HCT116 (cell line): Measurements from ENCODE around the gene ALOX5AP. TPM values are rescaled to one million over a fixed set of nuclear protein-coding genes. Genes with fewer than 3 reads are reported as not detected.

ENCODE experiments used
- ATAC-seq: fragments of 200-7000 bp; cut with Tn5 transposase; 2 replicates; pipeline ENCODE4 v1.9.1; 2020; ENCODE audit warnings: mild to moderate bottlenecking, moderate library complexity
- BruUV-seq: library from RNA; stranded (reverse); fragments of 400-500 nt; replicated peaks from 2 replicates; lab custom pipeline; 2021; lab: Mats Ljungman, UMichigan
- CTCF ChIA-PET: fragments of 300-600 bp; sonication (Branson Sonifier 250); formaldehyde crosslinking; loops from one replicate; lab custom pipeline; 2021; ENCODE audit warnings: antibody characterized with exemption; lab: Charles Lee
- POLR2A ChIA-PET: fragments of 300-600, 350-600 bp; sonication (Branson Sonifier 250); formaldehyde crosslinking; loops from one replicate; lab custom pipeline; 2021; ENCODE audit warnings: antibody characterized with exemption; lab: Charles Lee
- RAD21 ChIA-PET, 2 experiments: fragments of 300-600 bp; sonication (Branson Sonifier 250); formaldehyde crosslinking; loops; one replicate each; lab custom pipeline; 2023; ENCODE audit warnings: low total read pairs in 2 of 2; ENCODE audit not compliant: uncharacterized antibody in 2 of 2, unreplicated experiment in 2 of 2, low non-redundant PET in 1 of 2; lab: Charles Lee
- DNase-seq: peaks from one replicate; pipeline ENCODE4 v3.0.0-alpha.2; 2010; ENCODE audit warnings: low read depth, low spot score
- H2AFZ ChIP-seq: fragments of 200-600 bp; shearing (Covaris generic), sonication (generic); 2 replicates; pipeline ENCODE4 v1.6.1; 2017; ENCODE audit warnings: low read depth, mixed run types, mixed read lengths, antibody characterized with exemption, low read length; ENCODE audit not compliant: poor library complexity, severe bottlenecking
- H3K27ac ChIP-seq: 2 replicates; pipeline ENCODE4 v1.5.1; 2012; ENCODE audit warnings: low read depth, low read length
- H3K27me3 ChIP-seq: fragments of 200-600 bp; sonication (generic); 2 replicates; pipeline ENCODE4 v1.6.1; 2016; ENCODE audit warnings: mixed run types, low read length, mixed read lengths; ENCODE audit not compliant: insufficient read depth
- H3K36me3 ChIP-seq, 2 experiments: fragments of 200-500 bp in 1 of 2; fragments of 200-600 bp in 1 of 2; sonication (Bioruptor generic) in 1 of 2; sonication (generic) in 1 of 2; 2 replicates each; pipeline versions ENCODE4 v1.5.1 to v1.6.1; 2014 to 2016; ENCODE audit warnings: low read length in 2 of 2, inconsistent platforms in 1 of 2, mixed read lengths in 1 of 2, mixed run types in 1 of 2; ENCODE audit not compliant: insufficient read depth in 2 of 2, control insufficient read depth in 1 of 2
- H3K4me1 ChIP-seq, 2 experiments: fragments of 200-600 bp in 1 of 2; sonication (generic) in 1 of 2; 2 replicates each; pipeline versions ENCODE4 v1.5.1 to v1.6.1; 2012 to 2017; ENCODE audit warnings: low read length in 2 of 2, inconsistent platforms in 1 of 2, mild to moderate bottlenecking in 1 of 2, mixed read lengths in 1 of 2, mixed run types in 1 of 2, moderate library complexity in 1 of 2; ENCODE audit not compliant: insufficient read depth in 2 of 2, control insufficient read depth in 1 of 2
- H3K4me2 ChIP-seq: fragments of 200-600 bp; sonication (generic); 2 replicates; pipeline ENCODE4 v1.6.1; 2017; ENCODE audit warnings: mixed run types, low read length, mixed read lengths
- H3K4me3 ChIP-seq, 2 experiments: fragments of 200-600 bp in 1 of 2; sonication (generic) in 1 of 2; replicated peaks in 1 of 2; 2 replicates each; pipeline ENCODE4 v1.5.1; 2011 to 2016; ENCODE audit warnings: low read length in 2 of 2, control low read depth in 1 of 2, low read depth in 1 of 2, mild to moderate bottlenecking in 1 of 2, mixed read lengths in 1 of 2, mixed run types in 1 of 2
- H3K79me2 ChIP-seq: fragments of 200-600 bp; sonication (generic); 2 replicates; pipeline ENCODE4 v1.6.1; 2017; ENCODE audit warnings: mild to moderate bottlenecking, mixed run types, low read length, moderate library complexity, mixed read lengths; ENCODE audit not compliant: insufficient read depth
- H3K9ac ChIP-seq: fragments of 200-600 bp; sonication (generic); 2 replicates; pipeline ENCODE4 v1.6.1; 2016; ENCODE audit warnings: low read length, mixed read lengths
- H3K9me2 ChIP-seq: fragments of 200-600 bp; sonication (generic), shearing (Covaris generic); 2 replicates; pipeline ENCODE4 v1.6.1; 2017; ENCODE audit warnings: mixed run types, mild to moderate bottlenecking, moderate library complexity; ENCODE audit not compliant: insufficient read depth
- H3K9me3 ChIP-seq, 2 experiments: fragments of 200-500 bp in 1 of 2; fragments of 200-600 bp in 1 of 2; sonication (Bioruptor generic) in 1 of 2; sonication (generic) in 1 of 2; 2 replicates each; pipeline ENCODE4 v1.6.1; 2014 to 2017; ENCODE audit warnings: low read length in 2 of 2, mixed read lengths in 2 of 2, inconsistent platforms in 1 of 2, low read depth in 1 of 2, mild to moderate bottlenecking in 1 of 2, mixed run types in 1 of 2, moderate library complexity in 1 of 2; ENCODE audit not compliant: control insufficient read depth in 1 of 2, insufficient read depth in 1 of 2
- H4K20me1 ChIP-seq: fragments of 200-600 bp; sonication (generic), shearing (Covaris generic); 2 replicates; pipeline ENCODE4 v1.6.1; 2017; ENCODE audit warnings: mixed run types, mild to moderate bottlenecking, moderate library complexity; ENCODE audit not compliant: insufficient read depth
- CBX3 ChIP-seq: IDR thresholded peaks from 2 replicates; pipeline ENCODE4 v1.6.1; 2012; ENCODE audit warnings: low read depth
- CEBPB ChIP-seq: IDR thresholded peaks from 2 replicates; pipeline ENCODE4 v1.6.1; 2012; ENCODE audit warnings: low read depth
- EGR1 ChIP-seq: IDR thresholded peaks from 2 replicates; pipeline ENCODE4 v1.6.1; 2012; ENCODE audit warnings: low read depth
- ELF1 ChIP-seq: IDR thresholded peaks from 2 replicates; pipeline ENCODE4 v1.6.1; 2012; ENCODE audit warnings: low read depth, borderline replicate concordance
- EZH2 ChIP-seq: fragments of 200-600 bp; sonication (generic); IDR thresholded peaks from 2 replicates; pipeline ENCODE4 v1.6.1; 2017; ENCODE audit warnings: antibody characterized with exemption, mixed run types
- EZH2phosphoT487 ChIP-seq: fragments of 200-600 bp; IDR thresholded peaks from 2 replicates; pipeline ENCODE4 v1.6.1; 2018; ENCODE audit warnings: antibody characterized with exemption, borderline replicate concordance
- FOSL1 ChIP-seq: IDR thresholded peaks from 2 replicates; pipeline ENCODE4 v1.6.1; 2012; ENCODE audit warnings: low read depth
- POLR2A ChIP-seq: IDR thresholded peaks from 2 replicates; pipeline ENCODE4 v1.7.0; 2011; ENCODE audit warnings: borderline replicate concordance; ENCODE audit not compliant: insufficient read depth, insufficient read length; ENCODE audit errors: extremely low read depth
- RAD21 ChIP-seq: IDR thresholded peaks from 2 replicates; pipeline ENCODE4 v1.6.1; 2012; ENCODE audit warnings: low read depth, mild to moderate bottlenecking
- SIN3A ChIP-seq: IDR thresholded peaks from 2 replicates; pipeline ENCODE4 v1.6.1; 2012; ENCODE audit warnings: low read depth
- SP1 ChIP-seq: IDR thresholded peaks from 2 replicates; pipeline ENCODE4 v1.6.1; 2012; ENCODE audit warnings: low read depth
- TCF7L2 ChIP-seq: IDR thresholded peaks from 2 replicates; pipeline ENCODE4 v1.7.0; 2011; ENCODE audit warnings: borderline replicate concordance, inconsistent platforms; ENCODE audit not compliant: insufficient read depth, insufficient read length; ENCODE audit errors: extremely low read depth
- YY1 ChIP-seq: IDR thresholded peaks from 2 replicates; pipeline ENCODE4 v1.6.1; 2011; ENCODE audit warnings: low read length, low read depth, moderate library complexity, mild to moderate bottlenecking; ENCODE audit not compliant: insufficient replicate concordance; ENCODE audit errors: extremely low read depth
- intact Hi-C: fragments of 100-400 bp; cut with micrococcal nuclease; formaldehyde crosslinking; loops from 2 replicates; pipeline ENCODE4 v1.10.0; 2022
- total RNA-seq: library from RNA; stranded (reverse); gene quantifications from one replicate; pipeline ENCODE4 v1.2.1, GENCODE V29; 2021; ENCODE audit not compliant: unreplicated experiment
- TF ChIP-seq, protein P1 (sequence below): IDR thresholded peaks from 2 replicates; pipeline ENCODE4 v1.6.1; 2012
- TF ChIP-seq, protein P2 (sequence below): IDR thresholded peaks from 2 replicates; pipeline ENCODE4 v1.6.1; 2012; ENCODE audit warnings: low read depth
- TF ChIP-seq, protein P3 (sequence below): IDR thresholded peaks from 2 replicates; pipeline ENCODE4 v1.6.1; 2011; ENCODE audit warnings: mild to moderate bottlenecking, low read length, moderate library complexity; ENCODE audit not compliant: insufficient replicate concordance; ENCODE audit errors: extremely low read depth
- TF ChIP-seq, protein P4 (sequence below): IDR thresholded peaks from 2 replicates; pipeline ENCODE4 v1.6.1; 2012

The ALOX5AP gene
- total RNA-seq, 1 experiment from 2014 or later: not detected

DNA sequence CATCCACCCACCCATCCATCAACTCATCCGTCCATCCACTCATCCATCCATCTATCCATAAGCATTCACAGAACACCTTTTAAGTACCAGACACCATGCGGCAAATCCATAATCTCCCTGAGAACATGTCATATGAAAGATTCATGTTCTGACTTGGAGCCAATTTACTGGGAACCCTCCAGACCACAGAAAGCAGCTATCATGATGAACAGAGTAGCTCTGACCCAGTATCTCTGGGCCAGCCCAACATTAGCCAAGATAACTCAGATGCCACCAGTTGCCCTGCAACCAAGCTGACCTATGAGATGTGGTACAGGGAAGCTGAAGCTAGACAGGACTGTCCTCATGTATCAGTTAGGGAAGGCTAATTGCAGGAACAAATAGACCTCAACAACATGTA, 51.3 kb downstream of the ALOX5AP start:
- Histone ChIP-seq H3K4me1 (peaks cover 0 to 2% of the 10 kb centered on the region in 2 experiments; a peak in 1 of 4 replicates), H3K27ac (no peak overlapping the region), H3K4me2 (no peak overlapping the region), H4K20me1 (no peaks in the 10 kb centered on the region), H3K9me3 (no peaks in the 10 kb centered on the region), H3K27me3 (no peaks in the 10 kb centered on the region; the same call in 1 of the 2 replicates), H3K9me2 (no peaks in the 10 kb centered on the region), H3K36me3 (no peaks in the 10 kb centered on the region), H3K79me2 (no peaks in the 10 kb centered on the region), H2AFZ (no peak overlapping the region), H3K4me3 (no peak overlapping the region), H3K9ac (no peak overlapping the region)
- TF ChIP-seq SP1 (no peak), EZH2phosphoT487 (no peak), EZH2 (no peak), CBX3 (no peak), TCF7L2 (no peak), CEBPB (no peak), POLR2A (no peak), ELF1 (no peak), RAD21 (no peak), EGR1 (no peak), SIN3A (no peak), FOSL1 (no peak), YY1 (no peak)
- TF ChIP-seq, protein P1, sequence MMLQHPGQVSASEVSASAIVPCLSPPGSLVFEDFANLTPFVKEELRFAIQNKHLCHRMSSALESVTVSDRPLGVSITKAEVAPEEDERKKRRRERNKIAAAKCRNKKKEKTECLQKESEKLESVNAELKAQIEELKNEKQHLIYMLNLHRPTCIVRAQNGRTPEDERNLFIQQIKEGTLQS: no peak
- TF ChIP-seq, protein P2, sequence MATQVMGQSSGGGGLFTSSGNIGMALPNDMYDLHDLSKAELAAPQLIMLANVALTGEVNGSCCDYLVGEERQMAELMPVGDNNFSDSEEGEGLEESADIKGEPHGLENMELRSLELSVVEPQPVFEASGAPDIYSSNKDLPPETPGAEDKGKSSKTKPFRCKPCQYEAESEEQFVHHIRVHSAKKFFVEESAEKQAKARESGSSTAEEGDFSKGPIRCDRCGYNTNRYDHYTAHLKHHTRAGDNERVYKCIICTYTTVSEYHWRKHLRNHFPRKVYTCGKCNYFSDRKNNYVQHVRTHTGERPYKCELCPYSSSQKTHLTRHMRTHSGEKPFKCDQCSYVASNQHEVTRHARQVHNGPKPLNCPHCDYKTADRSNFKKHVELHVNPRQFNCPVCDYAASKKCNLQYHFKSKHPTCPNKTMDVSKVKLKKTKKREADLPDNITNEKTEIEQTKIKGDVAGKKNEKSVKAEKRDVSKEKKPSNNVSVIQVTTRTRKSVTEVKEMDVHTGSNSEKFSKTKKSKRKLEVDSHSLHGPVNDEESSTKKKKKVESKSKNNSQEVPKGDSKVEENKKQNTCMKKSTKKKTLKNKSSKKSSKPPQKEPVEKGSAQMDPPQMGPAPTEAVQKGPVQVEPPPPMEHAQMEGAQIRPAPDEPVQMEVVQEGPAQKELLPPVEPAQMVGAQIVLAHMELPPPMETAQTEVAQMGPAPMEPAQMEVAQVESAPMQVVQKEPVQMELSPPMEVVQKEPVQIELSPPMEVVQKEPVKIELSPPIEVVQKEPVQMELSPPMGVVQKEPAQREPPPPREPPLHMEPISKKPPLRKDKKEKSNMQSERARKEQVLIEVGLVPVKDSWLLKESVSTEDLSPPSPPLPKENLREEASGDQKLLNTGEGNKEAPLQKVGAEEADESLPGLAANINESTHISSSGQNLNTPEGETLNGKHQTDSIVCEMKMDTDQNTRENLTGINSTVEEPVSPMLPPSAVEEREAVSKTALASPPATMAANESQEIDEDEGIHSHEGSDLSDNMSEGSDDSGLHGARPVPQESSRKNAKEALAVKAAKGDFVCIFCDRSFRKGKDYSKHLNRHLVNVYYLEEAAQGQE: no peak
- TF ChIP-seq, protein P3, sequence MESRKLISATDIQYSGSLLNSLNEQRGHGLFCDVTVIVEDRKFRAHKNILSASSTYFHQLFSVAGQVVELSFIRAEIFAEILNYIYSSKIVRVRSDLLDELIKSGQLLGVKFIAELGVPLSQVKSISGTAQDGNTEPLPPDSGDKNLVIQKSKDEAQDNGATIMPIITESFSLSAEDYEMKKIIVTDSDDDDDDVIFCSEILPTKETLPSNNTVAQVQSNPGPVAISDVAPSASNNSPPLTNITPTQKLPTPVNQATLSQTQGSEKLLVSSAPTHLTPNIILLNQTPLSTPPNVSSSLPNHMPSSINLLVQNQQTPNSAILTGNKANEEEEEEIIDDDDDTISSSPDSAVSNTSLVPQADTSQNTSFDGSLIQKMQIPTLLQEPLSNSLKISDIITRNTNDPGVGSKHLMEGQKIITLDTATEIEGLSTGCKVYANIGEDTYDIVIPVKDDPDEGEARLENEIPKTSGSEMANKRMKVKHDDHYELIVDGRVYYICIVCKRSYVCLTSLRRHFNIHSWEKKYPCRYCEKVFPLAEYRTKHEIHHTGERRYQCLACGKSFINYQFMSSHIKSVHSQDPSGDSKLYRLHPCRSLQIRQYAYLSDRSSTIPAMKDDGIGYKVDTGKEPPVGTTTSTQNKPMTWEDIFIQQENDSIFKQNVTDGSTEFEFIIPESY: no peak
- TF ChIP-seq, protein P4, sequence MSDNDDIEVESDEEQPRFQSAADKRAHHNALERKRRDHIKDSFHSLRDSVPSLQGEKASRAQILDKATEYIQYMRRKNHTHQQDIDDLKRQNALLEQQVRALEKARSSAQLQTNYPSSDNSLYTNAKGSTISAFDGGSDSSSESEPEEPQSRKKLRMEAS: no peak
- ATAC-seq (no peak), DNase-seq (no peak)
- RAD21 ChIA-PET: no interaction called here
- POLR2A ChIA-PET: no interaction called here
- no TSS peak for BruUV-seq
- intact Hi-C loops: no loop called here
- CTCF ChIA-PET: no interaction called here
